GM18505 (cell line): Measurements from ENCODE around the gene CCDC28B.

Source experiments
- ATAC-seq: cut with Tn5 transposase; IDR thresholded peaks from one replicate; pipeline ENCODE4 v1.9.1; 2021; ENCODE audit not compliant: unreplicated experiment
- POLR2A ChIP-seq: IDR thresholded peaks from 4 replicates; pipeline ENCODE4 v1.6.1; 2011; ENCODE audit warnings: borderline replicate concordance; ENCODE audit not compliant: insufficient read depth, insufficient read length; ENCODE audit errors: extremely low read depth

Gene CCDC28B

GRCh38 chr1:32181065-32181464, 19.3 kb upstream of the CCDC28B start:
- TF ChIP-seq POLR2A, result no peak
- ATAC-seq, result no peak

- ATAC-seq, result no peak
Measured at GRCh38 chr1:32181563-32181962, 18.8 kb upstream of the CCDC28B start.

GRCh38 chr1:32182060-32182459, 18.3 kb upstream of the CCDC28B start:
- no peak for TF ChIP-seq POLR2A
- ATAC-seq, result no peak

More at GRCh38 chr1:32181563-32181962, 18.8 kb upstream of the CCDC28B start:
- no peak for TF ChIP-seq POLR2A

GRCh38 chr1:32184650-32185049, 15.7 kb upstream of the CCDC28B start:
- TF ChIP-seq POLR2A, result no peak
- no peak for ATAC-seq

- TF ChIP-seq POLR2A, result no peak
- no peak for ATAC-seq
Measured at GRCh38 chr1:32186077-32186476, 14.3 kb upstream of the CCDC28B start.

GRCh38 chr1:32186491-32186890, 13.9 kb upstream of the CCDC28B start:
- ATAC-seq, result no peak

GRCh38 chr1:32187850-32188249, 12.5 kb upstream of the CCDC28B start:
- TF ChIP-seq POLR2A, result no peak

More at GRCh38 chr1:32186491-32186890, 13.9 kb upstream of the CCDC28B start:
- peak; percentile 31 for TF ChIP-seq POLR2A

GRCh38 chr1:32192220-32192948, 8.0 kb upstream of the CCDC28B start:
- no peak for TF ChIP-seq POLR2A
- ATAC-seq, result no peak

More at GRCh38 chr1:32187850-32188249, 12.5 kb upstream of the CCDC28B start:
- no peak for ATAC-seq

GRCh38 chr1:32194984-32195383, 5.4 kb upstream of the CCDC28B start:
- no peak for TF ChIP-seq POLR2A
- ATAC-seq, result no peak

GRCh38 chr1:32195531-32195930, 4.9 kb upstream of the CCDC28B start:
- no peak for ATAC-seq
- TF ChIP-seq POLR2A, result no peak

GRCh38 chr1:32195972-32196823, 4.2 kb upstream of the CCDC28B start:
- no peak for ATAC-seq
- TF ChIP-seq POLR2A, result no peak

- ATAC-seq, result no peak
Measured at GRCh38 chr1:32197074-32197473, 3.3 kb upstream of the CCDC28B start.

GRCh38 chr1:32197837-32198236, 2.6 kb upstream of the CCDC28B start:
- TF ChIP-seq POLR2A, result no peak
- ATAC-seq, result no peak

More at GRCh38 chr1:32197074-32197473, 3.3 kb upstream of the CCDC28B start:
- no peak for TF ChIP-seq POLR2A
